Endothelial cell (in vitro differentiated cells): Measurements from ENCODE around the gene LCT. TPM values are rescaled to one million over a fixed set of nuclear protein-coding genes. Genes with fewer than 3 reads are reported as not detected.

Source experiments
- DNase-seq: peaks from one replicate; pipeline ENCODE4 v3.0.0; 2021; ENCODE audit warnings: low spot score
- H3K27ac Mint-ChIP-seq: one replicate; pipeline ENCODE4 v1.8.0; 2021; ENCODE audit warnings: mixed read lengths, inconsistent platforms; ENCODE audit not compliant: unreplicated experiment
- H3K27me3 Mint-ChIP-seq: one replicate; pipeline ENCODE4 v1.8.0; 2021; ENCODE audit warnings: mild to moderate bottlenecking, moderate library complexity, mixed read lengths, inconsistent platforms; ENCODE audit not compliant: unreplicated experiment
- H3K36me3 Mint-ChIP-seq: one replicate; pipeline ENCODE4 v1.8.0; 2021; ENCODE audit warnings: mild to moderate bottlenecking, low read depth, mixed read lengths, inconsistent platforms; ENCODE audit not compliant: unreplicated experiment
- H3K4me1 Mint-ChIP-seq: one replicate; pipeline ENCODE4 v1.8.0; 2021; ENCODE audit warnings: mild to moderate bottlenecking, mixed read lengths, inconsistent platforms; ENCODE audit not compliant: unreplicated experiment
- H3K4me3 Mint-ChIP-seq: one replicate; pipeline ENCODE4 v1.8.0; 2021; ENCODE audit warnings: mild to moderate bottlenecking, mixed read lengths, inconsistent platforms; ENCODE audit not compliant: unreplicated experiment
- H3K9me3 Mint-ChIP-seq: one replicate; pipeline ENCODE4 v1.8.0; 2021; ENCODE audit warnings: mixed read lengths, inconsistent platforms; ENCODE audit not compliant: unreplicated experiment
- CTCF ChIP-seq: fragments of 200-600 bp; sonication (generic); IDR thresholded peaks from one replicate; pipeline ENCODE4 v1.5.0; 2021; ENCODE audit warnings: antibody characterized with exemption; ENCODE audit not compliant: unreplicated experiment
- total RNA-seq: library from RNA; stranded (reverse); fragmentation: NEBNext Ultra II Directional; extraction: Animal tissue kit (Norgen Biotek cat#: 25700); gene quantifications from one replicate; pipeline ENCODE4 v1.2.1, GENCODE V29; 2021; ENCODE audit not compliant: unreplicated experiment

LCT gene
- total RNA-seq, 1 donor from 2014 or later, result 0.13 TPM

GRCh38 chr2:135756692-135757091 lies 80.3 kb downstream of the LCT start:
- no peak for DNase-seq
- TF ChIP-seq CTCF, result no peak
- Mint-ChIP-seq H3K27me3 (no peaks in the 10 kb centered on the region), H3K36me3 (peaks cover 37% of the 10 kb centered on the region), H3K27ac (no peak overlapping the region), H3K4me3 (peak overlapping the region; percentile 62), H3K4me1 (peaks cover 15% of the 10 kb centered on the region), H3K9me3 (no peaks in the 10 kb centered on the region)

GRCh38 chr2:135755573-135755972 lies 81.4 kb downstream of the LCT start:
- DNase-seq, result no peak
- H3K4me3 Mint-ChIP-seq, result no peak overlapping the region
- peaks cover 37% of the 10 kb centered on the region for H3K36me3 Mint-ChIP-seq
- H3K27me3 Mint-ChIP-seq, result no peaks in the 10 kb centered on the region
- H3K27ac Mint-ChIP-seq, result no peak overlapping the region
- H3K4me1 Mint-ChIP-seq, result peaks cover 6% of the 10 kb centered on the region
- H3K9me3 Mint-ChIP-seq, result no peaks in the 10 kb centered on the region
- TF ChIP-seq CTCF, result no peak

GRCh38 chr2:135745545-135745944 lies 91.4 kb downstream of the LCT start:
- DNase-seq, result no peak
- Mint-ChIP-seq H3K4me3 (no peak overlapping the region), H3K4me1 (peaks cover 32% of the 10 kb centered on the region), H3K27ac (no peak overlapping the region), H3K36me3 (peaks cover 29% of the 10 kb centered on the region), H3K9me3 (no peaks in the 10 kb centered on the region), H3K27me3 (peaks cover 7% of the 10 kb centered on the region)
- TF ChIP-seq CTCF, result no peak

- Mint-ChIP-seq H3K9me3 (no peaks in the 10 kb centered on the region), H3K36me3 (peaks cover 26% of the 10 kb centered on the region), H3K27me3 (peaks cover 7% of the 10 kb centered on the region), H3K27ac (no peak overlapping the region), H3K4me1 (peaks cover 32% of the 10 kb centered on the region), H3K4me3 (peak overlapping the region; percentile 78)
- TF ChIP-seq CTCF, result no peak
- DNase-seq, result peak; percentile 7
Measured at GRCh38 chr2:135744760-135745314, 92.1 kb downstream of the LCT start.

GRCh38 chr2:135743860-135744259 lies 93.1 kb downstream of the LCT start:
- DNase-seq, result no peak
- no peaks in the 10 kb centered on the region for H3K9me3 Mint-ChIP-seq
- H3K36me3 Mint-ChIP-seq, result peaks cover 16% of the 10 kb centered on the region
- peaks cover 7% of the 10 kb centered on the region for H3K27me3 Mint-ChIP-seq
- H3K27ac Mint-ChIP-seq, result peak overlapping the region; percentile 55
- peak overlapping the region; percentile 78 for H3K4me3 Mint-ChIP-seq
- peaks cover 30% of the 10 kb centered on the region for H3K4me1 Mint-ChIP-seq
- TF ChIP-seq CTCF, result no peak
